ENCODE results near the gene USP15.
"Not testable (repeated sequence)": the region's sequence is repeated elsewhere in the genome, so short reads cannot be mapped to it uniquely, and the experiment has no call there.

Gene USP15

DNA sequence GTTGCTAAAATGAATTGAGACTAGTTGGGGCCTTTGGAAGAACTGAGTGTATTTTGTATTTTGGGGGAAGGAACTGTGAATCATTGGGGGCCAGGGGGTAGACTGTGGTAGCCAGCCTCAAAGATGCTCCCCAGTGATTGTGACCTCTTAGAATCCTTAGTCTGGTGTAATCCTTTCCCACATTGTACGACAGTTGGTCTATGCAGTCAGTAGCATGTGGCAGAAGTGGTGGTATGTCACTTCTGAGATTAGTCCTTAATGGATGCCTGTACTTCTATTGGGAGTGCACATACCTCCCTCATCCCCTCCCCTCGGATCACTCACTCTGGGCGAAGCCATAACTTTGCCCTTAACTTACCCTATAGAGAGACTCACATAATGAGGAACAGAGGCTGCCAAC, 48.0 kb downstream of the USP15 start:
- Histone ChIP-seq H3K4me1 (ENCODE audit: control insufficient read depth, insufficient read depth, low read length) (no peaks in the 10 kb centered on the region), H3K9ac (ENCODE audit: low read depth, low read length) (no peak overlapping the region), H3K36me3 (ENCODE audit: control insufficient read depth, insufficient read depth, low read length) (no peaks in the 10 kb centered on the region), H3K4me3 (ENCODE audit: low read depth, low read length) (no peak overlapping the region), H3K27me3 (ENCODE audit: control insufficient read depth, insufficient read depth, low read length) (no peaks in the 10 kb centered on the region), H3K9me3 (ENCODE audit: control insufficient read depth, insufficient read depth, low read length) (no peaks in the 10 kb centered on the region)

DNA sequence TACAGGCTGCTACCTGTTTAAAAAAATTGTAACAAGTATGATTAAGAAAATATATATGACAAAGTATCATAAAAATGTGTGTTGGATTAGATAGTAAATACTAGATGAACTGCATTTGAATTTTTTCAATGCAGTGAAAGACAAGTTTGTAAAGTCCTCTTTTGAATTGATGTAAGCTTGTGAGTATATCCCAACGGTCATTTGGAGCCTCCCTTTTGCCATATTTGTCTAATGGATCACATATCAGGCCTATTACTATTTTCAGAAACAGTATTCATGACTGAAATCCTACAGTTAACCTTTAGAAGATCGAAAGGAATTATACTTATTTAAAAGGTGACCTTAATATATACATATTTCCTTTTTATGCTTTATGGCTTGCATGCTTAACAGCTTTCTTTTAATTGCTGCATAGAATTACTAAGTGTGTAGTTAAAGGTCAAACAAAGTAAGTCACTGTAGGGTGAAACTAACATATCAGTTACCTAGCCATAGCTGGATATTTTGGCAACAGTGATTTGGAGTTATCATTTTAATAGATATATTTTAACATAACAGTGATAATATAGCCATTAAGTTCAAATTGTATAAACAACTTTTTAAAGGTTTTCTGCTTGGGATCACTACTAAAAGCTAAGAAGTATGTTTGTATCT, 53.6 kb downstream of the USP15 start:
- no peaks in the 10 kb centered on the region for H3K9me3 ChIP-seq (ENCODE audit: control insufficient read depth, insufficient read depth, low read length)
- H3K36me3 ChIP-seq (ENCODE audit: control insufficient read depth, insufficient read depth, low read length) = no peaks in the 10 kb centered on the region
- H3K4me3 ChIP-seq (ENCODE audit: low read depth, low read length) = no peak overlapping the region
- H3K4me1 ChIP-seq (ENCODE audit: control insufficient read depth, insufficient read depth, low read length) = no peaks in the 10 kb centered on the region
- H3K9ac ChIP-seq (ENCODE audit: low read depth, low read length) = no peak overlapping the region
- no peaks in the 10 kb centered on the region for H3K27me3 ChIP-seq (ENCODE audit: control insufficient read depth, insufficient read depth, low read length)

DNA sequence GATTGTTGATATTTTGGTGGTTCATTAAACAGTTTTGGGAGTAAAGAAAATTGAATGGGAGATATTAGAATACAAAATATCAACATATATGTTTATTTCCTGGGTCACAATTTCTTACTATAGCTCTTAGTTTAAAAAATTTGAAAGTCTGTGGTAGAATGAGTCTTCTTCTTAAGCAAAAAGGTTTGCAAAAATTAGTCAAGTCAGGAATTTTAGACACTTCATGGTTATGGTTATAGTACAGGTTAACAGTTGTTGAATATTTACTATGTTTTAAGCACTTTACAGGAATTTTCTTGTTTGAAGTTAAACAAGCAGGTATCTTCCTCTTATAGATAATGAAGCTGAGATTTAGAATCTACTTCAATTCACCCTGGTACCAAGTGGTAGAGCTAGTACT, 56.8 kb downstream of the USP15 start:
- H3K36me3 ChIP-seq (ENCODE audit: control insufficient read depth, insufficient read depth, low read length) = no peaks in the 10 kb centered on the region

DNA sequence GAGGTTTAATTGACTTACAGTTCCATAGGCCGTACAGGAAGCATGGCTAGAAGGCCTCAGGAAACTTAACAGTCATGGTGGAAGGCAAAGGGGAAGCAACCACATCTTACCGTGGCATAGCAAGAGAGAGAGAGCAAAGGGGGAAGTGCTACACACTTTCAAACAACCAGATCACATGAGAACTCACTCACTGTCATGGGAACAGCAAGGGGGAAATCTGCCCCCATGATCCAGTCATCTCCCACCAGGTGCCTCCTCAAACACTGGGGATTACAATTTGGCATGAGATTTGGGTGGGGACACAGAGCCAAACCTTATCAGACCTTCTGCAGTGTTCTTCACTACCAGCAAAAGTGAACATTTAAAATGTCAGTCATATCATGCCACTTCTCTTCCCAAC, 58.9 kb downstream of the USP15 start:
- Histone ChIP-seq H3K4me1 (ENCODE audit: control insufficient read depth, insufficient read depth, low read length) (no peaks in the 10 kb centered on the region), H3K9me3 (ENCODE audit: control insufficient read depth, insufficient read depth, low read length) (no peaks in the 10 kb centered on the region), H3K4me3 (ENCODE audit: low read depth, low read length) (no peak overlapping the region), H3K9ac (ENCODE audit: low read depth, low read length) (no peak overlapping the region), H3K36me3 (ENCODE audit: control insufficient read depth, insufficient read depth, low read length) (no peaks in the 10 kb centered on the region), H3K27me3 (ENCODE audit: control insufficient read depth, insufficient read depth, low read length) (no peaks in the 10 kb centered on the region)

More for the DNA sequence above, 56.8 kb downstream of the USP15 start:
- no peaks in the 10 kb centered on the region for H3K9me3 ChIP-seq (ENCODE audit: control insufficient read depth, insufficient read depth, low read length)
- H3K9ac ChIP-seq (ENCODE audit: low read depth, low read length) = no peak overlapping the region
- H3K27me3 ChIP-seq (ENCODE audit: control insufficient read depth, insufficient read depth, low read length) = no peaks in the 10 kb centered on the region
- no peaks in the 10 kb centered on the region for H3K4me1 ChIP-seq (ENCODE audit: control insufficient read depth, insufficient read depth, low read length)
- H3K4me3 ChIP-seq (ENCODE audit: low read depth, low read length) = no peak overlapping the region

DNA sequence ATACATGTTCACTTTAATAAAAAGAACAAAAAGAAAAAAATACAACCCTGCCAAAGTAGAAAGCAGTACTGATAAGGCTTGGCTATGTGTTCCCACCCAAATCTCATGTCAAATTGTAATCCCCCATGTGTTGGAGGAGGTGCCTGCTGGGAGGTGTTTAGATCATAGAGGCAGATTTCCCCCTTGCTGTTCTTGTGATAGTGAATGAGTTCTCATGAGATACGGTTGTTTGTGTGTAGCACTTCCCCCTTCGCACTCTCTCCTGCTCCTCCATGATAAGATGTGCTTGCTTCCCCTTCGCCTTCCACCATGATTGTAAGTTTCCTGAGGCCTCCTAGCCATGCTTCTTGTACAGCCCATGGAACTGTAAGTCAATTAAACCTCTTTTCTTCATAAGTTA, 59.9 kb downstream of the USP15 start:
- Histone ChIP-seq H3K4me1 (ENCODE audit: control insufficient read depth, insufficient read depth, low read length) (no peaks in the 10 kb centered on the region), H3K9me3 (ENCODE audit: control insufficient read depth, insufficient read depth, low read length) (no peaks in the 10 kb centered on the region), H3K4me3 (ENCODE audit: low read depth, low read length) (no peak overlapping the region), H3K36me3 (ENCODE audit: control insufficient read depth, insufficient read depth, low read length) (no peaks in the 10 kb centered on the region), H3K27me3 (ENCODE audit: control insufficient read depth, insufficient read depth, low read length) (no peaks in the 10 kb centered on the region), H3K9ac (ENCODE audit: low read depth, low read length) (no peak overlapping the region)

DNA sequence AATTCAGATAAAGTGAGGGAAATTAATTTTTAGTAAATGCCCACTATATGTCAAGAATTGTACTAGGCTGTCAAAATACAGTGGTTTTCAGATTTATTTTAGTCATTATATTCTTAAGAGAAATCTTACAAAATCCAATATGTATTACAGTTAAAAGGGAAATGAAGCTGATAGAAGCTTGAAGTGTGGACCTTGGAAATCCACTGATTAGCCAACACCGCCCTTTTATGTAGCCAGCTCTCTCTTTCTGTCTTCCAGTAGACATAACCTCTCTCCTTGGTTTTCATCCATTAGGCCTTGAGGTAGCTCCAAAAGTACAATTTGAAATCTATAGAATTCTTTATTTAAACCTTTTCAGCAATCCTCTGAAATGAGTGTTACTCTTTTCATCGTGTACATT, 63.2 kb downstream of the USP15 start:
- H3K9ac ChIP-seq (ENCODE audit: low read depth, low read length) = no peak overlapping the region
- H3K27me3 ChIP-seq (ENCODE audit: control insufficient read depth, insufficient read depth, low read length) = no peaks in the 10 kb centered on the region
- no peak overlapping the region for H3K4me3 ChIP-seq (ENCODE audit: low read depth, low read length)
- H3K9me3 ChIP-seq (ENCODE audit: control insufficient read depth, insufficient read depth, low read length) = no peaks in the 10 kb centered on the region
- no peaks in the 10 kb centered on the region for H3K36me3 ChIP-seq (ENCODE audit: control insufficient read depth, insufficient read depth, low read length)
- H3K4me1 ChIP-seq (ENCODE audit: control insufficient read depth, insufficient read depth, low read length) = no peaks in the 10 kb centered on the region

DNA sequence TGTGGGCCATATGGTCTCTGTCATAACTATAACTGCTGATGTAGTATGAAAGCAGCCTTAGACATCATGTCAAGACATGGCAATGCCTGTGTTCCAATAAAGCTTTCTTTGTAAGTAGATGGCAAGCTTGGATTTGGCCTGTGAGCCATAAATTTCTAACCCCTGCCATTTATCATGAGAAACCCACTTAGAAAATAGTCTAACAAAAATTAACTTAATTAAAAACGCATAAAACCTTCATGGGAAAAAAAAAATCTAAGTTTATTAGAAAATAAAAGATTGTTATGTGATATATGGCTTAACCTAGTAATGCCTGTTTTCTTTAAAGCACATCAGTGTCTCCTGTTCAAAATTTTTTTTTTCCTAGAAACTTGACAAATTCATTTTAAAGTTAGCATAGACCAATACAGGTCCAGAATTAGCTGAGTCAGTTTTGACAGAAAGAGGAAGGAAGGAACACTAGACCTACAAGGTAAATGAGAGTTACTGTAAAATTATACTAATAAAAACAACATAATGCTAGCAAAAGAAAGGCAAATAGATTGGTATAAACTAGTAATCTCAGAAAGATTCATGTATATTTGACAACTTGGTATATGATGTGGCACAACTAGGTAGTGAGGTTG, 68.2 kb downstream of the USP15 start:
- H3K9ac ChIP-seq (ENCODE audit: low read depth, low read length) = no peak overlapping the region
- H3K9me3 ChIP-seq (ENCODE audit: control insufficient read depth, insufficient read depth, low read length) = no peaks in the 10 kb centered on the region
- H3K36me3 ChIP-seq (ENCODE audit: control insufficient read depth, insufficient read depth, low read length) = no peaks in the 10 kb centered on the region
- H3K4me3 ChIP-seq (ENCODE audit: low read depth, low read length) = no peak overlapping the region
- H3K27me3 ChIP-seq (ENCODE audit: control insufficient read depth, insufficient read depth, low read length) = no peaks in the 10 kb centered on the region
- H3K4me1 ChIP-seq (ENCODE audit: control insufficient read depth, insufficient read depth, low read length) = no peaks in the 10 kb centered on the region

DNA sequence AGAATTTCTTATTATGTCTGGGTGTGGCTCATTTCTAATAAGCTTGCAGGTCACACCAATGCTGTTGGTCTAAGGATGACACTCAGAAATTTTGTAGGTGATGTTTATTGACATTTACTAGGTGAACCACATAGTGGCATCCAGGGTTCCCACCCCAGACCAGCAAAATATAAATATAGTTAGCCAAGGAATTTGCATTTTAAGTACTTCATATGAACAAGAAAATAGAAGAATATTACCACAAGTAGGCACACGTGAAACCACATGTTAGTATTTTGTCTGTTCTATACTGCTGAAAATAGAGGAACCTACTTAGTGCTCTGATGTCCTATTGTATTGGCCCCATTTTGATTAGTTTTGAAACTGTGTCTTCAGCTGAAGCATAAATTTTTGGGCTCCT, 71.1 kb downstream of the USP15 start:
- no peak overlapping the region for H3K4me3 ChIP-seq (ENCODE audit: low read depth, low read length)
- H3K9me3 ChIP-seq (ENCODE audit: control insufficient read depth, insufficient read depth, low read length) = no peaks in the 10 kb centered on the region
- no peaks in the 10 kb centered on the region for H3K4me1 ChIP-seq (ENCODE audit: control insufficient read depth, insufficient read depth, low read length)
- no peaks in the 10 kb centered on the region for H3K36me3 ChIP-seq (ENCODE audit: control insufficient read depth, insufficient read depth, low read length)
- H3K9ac ChIP-seq (ENCODE audit: low read depth, low read length) = no peak overlapping the region
- H3K27me3 ChIP-seq (ENCODE audit: control insufficient read depth, insufficient read depth, low read length) = no peaks in the 10 kb centered on the region

DNA sequence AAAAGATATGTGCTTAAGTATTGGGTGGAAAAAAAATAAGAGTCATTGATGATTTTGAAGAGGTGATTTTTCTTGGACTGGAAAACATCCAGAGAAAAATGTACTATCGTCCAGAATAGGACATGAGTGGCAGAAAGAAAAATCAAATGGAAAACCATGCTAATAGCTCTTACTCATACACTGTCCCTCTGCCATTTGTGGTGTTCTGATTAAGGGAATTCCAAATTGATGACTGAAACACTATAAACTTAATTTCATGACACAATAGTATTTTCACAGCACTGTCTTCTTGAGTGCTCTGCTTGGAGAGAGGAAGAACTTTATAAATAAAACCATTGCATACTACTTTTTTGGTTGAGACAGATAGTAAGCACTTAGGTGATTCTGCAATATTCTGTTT, 72.4 kb downstream of the USP15 start:
- no peaks in the 10 kb centered on the region for H3K9me3 ChIP-seq (ENCODE audit: control insufficient read depth, insufficient read depth, low read length)
- no peaks in the 10 kb centered on the region for H3K4me1 ChIP-seq (ENCODE audit: control insufficient read depth, insufficient read depth, low read length)
- no peak overlapping the region for H3K9ac ChIP-seq (ENCODE audit: low read depth, low read length)
- H3K36me3 ChIP-seq (ENCODE audit: control insufficient read depth, insufficient read depth, low read length) = no peaks in the 10 kb centered on the region
- no peak overlapping the region for H3K4me3 ChIP-seq (ENCODE audit: low read depth, low read length)
- H3K27me3 ChIP-seq (ENCODE audit: control insufficient read depth, insufficient read depth, low read length) = no peaks in the 10 kb centered on the region

DNA sequence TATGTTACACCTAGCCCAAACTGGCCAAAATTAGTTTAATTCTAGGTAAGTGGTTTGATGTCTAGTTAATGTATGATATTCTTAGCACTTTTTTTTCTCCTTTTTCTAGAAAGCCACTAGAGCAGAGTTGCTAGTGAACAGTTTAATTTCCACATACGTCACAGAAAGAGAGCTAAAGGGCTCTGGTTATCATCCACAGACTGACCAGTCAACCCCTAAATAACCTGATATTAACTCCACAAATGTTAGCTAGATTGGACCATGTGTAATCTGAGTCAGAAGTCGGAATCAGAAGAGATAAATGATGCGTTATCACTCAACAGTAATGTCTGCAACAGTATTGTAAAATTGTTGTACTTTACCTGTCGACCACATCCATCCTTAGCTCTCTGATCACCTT, 74.9 kb downstream of the USP15 start:
- no peaks in the 10 kb centered on the region for H3K27me3 ChIP-seq (ENCODE audit: control insufficient read depth, insufficient read depth, low read length)
- no peaks in the 10 kb centered on the region for H3K36me3 ChIP-seq (ENCODE audit: control insufficient read depth, insufficient read depth, low read length)
- H3K4me3 ChIP-seq (ENCODE audit: low read depth, low read length) = no peak overlapping the region
- no peak overlapping the region for H3K9ac ChIP-seq (ENCODE audit: low read depth, low read length)
- no peaks in the 10 kb centered on the region for H3K9me3 ChIP-seq (ENCODE audit: control insufficient read depth, insufficient read depth, low read length)
- H3K4me1 ChIP-seq (ENCODE audit: control insufficient read depth, insufficient read depth, low read length) = no peaks in the 10 kb centered on the region

DNA sequence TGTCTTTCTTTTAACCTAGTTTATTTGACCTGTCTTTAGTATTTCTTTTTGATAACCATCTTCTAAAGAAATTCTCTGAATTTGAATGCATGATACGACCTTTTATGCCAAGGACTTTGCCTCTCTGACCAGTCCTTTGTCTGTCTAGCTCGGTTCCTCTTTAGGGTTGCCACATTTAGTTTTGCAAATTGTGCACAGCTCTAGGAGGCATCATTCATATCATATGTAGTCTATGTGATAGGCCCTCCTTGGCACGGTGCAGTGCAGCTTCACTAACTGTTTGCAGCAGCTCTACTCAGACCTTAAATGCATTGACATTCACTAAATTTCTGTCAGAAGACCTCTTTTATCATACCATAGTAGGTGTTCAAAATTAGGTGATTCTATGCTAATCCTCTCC, 75.6 kb downstream of the USP15 start:
- H3K4me1 ChIP-seq (ENCODE audit: control insufficient read depth, insufficient read depth, low read length) = no peaks in the 10 kb centered on the region
- no peak overlapping the region for H3K4me3 ChIP-seq (ENCODE audit: low read depth, low read length)
- H3K27me3 ChIP-seq (ENCODE audit: control insufficient read depth, insufficient read depth, low read length) = no peaks in the 10 kb centered on the region
- H3K36me3 ChIP-seq (ENCODE audit: control insufficient read depth, insufficient read depth, low read length) = no peaks in the 10 kb centered on the region
- H3K9ac ChIP-seq (ENCODE audit: low read depth, low read length) = no peak overlapping the region
- no peaks in the 10 kb centered on the region for H3K9me3 ChIP-seq (ENCODE audit: control insufficient read depth, insufficient read depth, low read length)

DNA sequence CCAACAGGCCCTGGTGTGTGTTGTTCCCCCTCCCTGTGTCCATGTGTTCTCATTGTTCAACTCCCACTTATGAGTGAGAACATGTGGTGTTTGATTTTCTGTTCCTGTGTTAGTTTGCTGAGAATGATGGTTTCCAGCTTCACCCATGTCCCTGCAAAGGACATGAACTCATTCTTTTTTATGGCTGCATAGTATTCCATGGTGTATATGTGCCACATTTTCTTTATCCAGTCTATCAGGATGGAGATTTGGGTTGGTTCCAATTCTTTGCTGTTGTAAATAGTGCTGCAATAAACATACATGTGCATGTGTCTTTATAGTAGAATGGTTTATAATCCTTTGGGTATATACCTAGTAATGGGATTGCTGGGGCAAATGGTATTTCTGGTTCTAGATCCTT, 77.4 kb downstream of the USP15 start:
- not testable (repeated sequence) for H3K9ac ChIP-seq (ENCODE audit: low read depth, low read length); H3K4me3 ChIP-seq (ENCODE audit: low read depth, low read length); H3K36me3 ChIP-seq (ENCODE audit: control insufficient read depth, insufficient read depth, low read length); H3K9me3 ChIP-seq (ENCODE audit: control insufficient read depth, insufficient read depth, low read length); H3K27me3 ChIP-seq (ENCODE audit: control insufficient read depth, insufficient read depth, low read length); H3K4me1 ChIP-seq (ENCODE audit: control insufficient read depth, insufficient read depth, low read length)
